ENCODE measurements around the gene KCND1. TPM values are rescaled to one million over a fixed set of nuclear protein-coding genes. Genes with fewer than 3 reads are reported as not detected.
A peak's percentile ranks its signal among the peaks of the same experiment; 100 is the strongest.

KCND1 gene
- total RNA-seq, 4 donors from 2014 or later, result 1.9 to 11.3 (median 3.7) TPM

GRCh38 chrX:48957477-48957826 is 14.2 kb downstream of the KCND1 start, which contains the start of gene OTUD5:
Gene OTUD5 (minus strand): TSS chrX:48957607. CDS start chrX:48957570, 37 bp downstream.
- ATAC-seq (ENCODE audit: low FRiP score), result peak; percentile 45
- TF ChIP-seq CTCF (IDR thresholded peaks at IDR 0.05), result no peak
- DNase-seq (ENCODE audit: low spot score), result no peak

- ATAC-seq (ENCODE audit: low FRiP score) (no peak), DNase-seq (ENCODE audit: low spot score) (no peak)
- no peak for TF ChIP-seq CTCF (IDR thresholded peaks at IDR 0.05)
Observed at GRCh38 chrX:48956728-48957414, 14.8 kb downstream of the KCND1 start.

GRCh38 chrX:48948589-48948988 is 23.1 kb downstream of the KCND1 start:
- DNase-seq (ENCODE audit: low spot score) (no peak), ATAC-seq (ENCODE audit: low FRiP score) (no peak)
- TF ChIP-seq CTCF (IDR thresholded peaks at IDR 0.05), result no peak

GRCh38 chrX:48945517-48946348 is 25.9 kb downstream of the KCND1 start:
- DNase-seq (ENCODE audit: low spot score) (no peak), ATAC-seq (ENCODE audit: low FRiP score) (no peak)
- peak in 1 of 3 donors; percentile 30 for TF ChIP-seq CTCF (IDR thresholded peaks at IDR 0.05)

GRCh38 chrX:48942895-48943294 is 28.7 kb downstream of the KCND1 start:
- no peak for TF ChIP-seq CTCF (IDR thresholded peaks at IDR 0.05)
- no peak for DNase-seq (ENCODE audit: low spot score)

GRCh38 chrX:48940404-48940955 is 31.2 kb downstream of the KCND1 start:
- no peak for ATAC-seq (ENCODE audit: low FRiP score)
- DNase-seq (ENCODE audit: low spot score), result no peak
- no peak for TF ChIP-seq CTCF (IDR thresholded peaks at IDR 0.05)

More at GRCh38 chrX:48942895-48943294, 28.7 kb downstream of the KCND1 start:
- ATAC-seq (ENCODE audit: low FRiP score), result no peak
